Measurements from ENCODE around the gene QPCTL. TPM values are rescaled to one million over a fixed set of nuclear protein-coding genes. Genes with fewer than 3 reads are reported as not detected.
A peak's percentile ranks its signal among the peaks of the same experiment; 100 is the strongest.

Gene QPCTL
- total and polyA plus RNA-seq, 2 of the 13 experiments (the other 11 are each of a cell fraction or from before 2014, with no cell fraction given), result 16.0 to 19.1 TPM

DNA sequence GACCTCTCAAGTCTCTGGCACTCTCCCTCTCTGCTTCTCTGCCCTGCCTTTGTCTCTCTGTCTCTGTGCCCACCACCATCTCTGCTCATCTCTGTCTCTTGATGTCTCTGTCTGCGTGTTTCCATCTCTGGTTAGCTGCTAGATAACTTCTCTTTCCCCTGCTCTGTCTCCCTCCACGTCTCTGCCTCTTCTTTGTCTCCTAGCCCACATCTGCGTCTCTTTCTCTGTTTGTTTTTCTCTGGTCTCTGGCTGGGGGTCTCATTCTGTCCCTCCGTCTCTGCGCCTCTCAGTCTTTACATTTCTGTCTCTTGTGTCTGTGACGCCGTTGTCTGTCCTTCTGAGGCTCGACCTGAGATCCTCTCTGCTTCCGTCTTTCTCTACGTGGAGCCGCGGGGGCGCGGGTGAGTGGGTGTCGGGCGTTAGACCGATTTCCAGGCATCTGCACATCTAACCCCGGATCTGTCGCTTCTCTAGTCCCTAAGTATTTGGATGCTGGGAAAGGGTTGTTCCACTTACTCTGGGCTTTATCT lies 24.1 kb upstream of the QPCTL start (continued):
- TF ChIP-seq SALL2 (CRISPR knock-in tag; IDR thresholded peaks at IDR 0.05), result 0 out of 2 replicates have a peak, but pooled peaks have one; percentile 14

- Histone ChIP-seq H3K4me1 (ENCODE audit: insufficient read depth, low read length) (peaks cover 35% of the 10 kb centered on the region), H3K4me3 (replicated peaks in 1 of 3; ENCODE audit: insufficient read depth in 1 of 3, low read depth in 2 of 3, low read length in 3 of 3) (peak overlapping the region in 1 of 3 experiments; percentile 20; a peak in 2 of 6 replicates), H3K79me2 (ENCODE audit: insufficient read depth, low read length) (no peaks in the 10 kb centered on the region), H2AFZ (ENCODE audit: low read length) (no peak overlapping the region), H3K27me3 (ENCODE audit: control insufficient read depth in 1 of 2, insufficient read depth in 2 of 2, low read length in 2 of 2) (peaks cover 2 to 3% of the 10 kb centered on the region in 2 experiments; a peak in 1 of 5 replicates), H4K20me1 (ENCODE audit: insufficient read depth, low read length) (no peaks in the 10 kb centered on the region), H3K36me3 (replicated peaks in 1 of 2; ENCODE audit: control insufficient read depth in 1 of 2, insufficient read depth in 2 of 2, low read length in 2 of 2) (no peaks in the 10 kb centered on the region), H3K9ac (ENCODE audit: insufficient read depth, low read depth, low read length) (no peak overlapping the region), H3K27ac (ENCODE audit: extremely low read length, insufficient read depth, low read length) (no peak overlapping the region), H3K4me2 (ENCODE audit: low read depth, low read length) (peak overlapping the region; percentile 39), H3K9me3 (ENCODE audit: low read length) (no peaks in the 10 kb centered on the region)
- no TSS peak for BruUV-seq (replicated peaks)
- ChIA-PET CTCF (ENCODE audit: low intra/inter-chr PET ratio, low total read pairs) (no interaction called here), POLR2A (interaction anchor here (0.8 to 1.8 kb wide), 5 partner anchors 21 to 98 kb away, joined by 3 to 11 read pairs (median 6); partner anchors contain the start of genes EML2, OPA3, QPCTL and SIX5)
- ATAC-seq, result peak; percentile 36
- 44% methylated on average over 25 of the region's 42 CpGs for WGBS (ENCODE audit: low lambda C conversion rate)
- intact Hi-C loops (cut with micrococcal nuclease; ENCODE audit: unreplicated experiment), result no loop called here
- in situ Hi-C loops (cut with HindIII; ENCODE audit: extremely low pct_ligation_motif_present, low pct_unique_long_range_greater_than_20kb), result no loop called here
- peak; percentile 55 for DNase-seq (ENCODE audit: low spot score)
- FAIRE-seq, result no peak
- TF ChIP-seq PCBP1 (IDR thresholded peaks at IDR 0.05; ENCODE audit: borderline replicate concordance, low read depth, low read length), result no peak
- TF ChIP-seq ZNF180 (CRISPR knock-in tag; IDR thresholded peaks at IDR 0.05; ENCODE audit: borderline replicate concordance, low read depth), result no peak
- no peak for TF ChIP-seq POGZ (CRISPR knock-in tag; IDR thresholded peaks at IDR 0.05)
- no peak for TF ChIP-seq ZNF441 (CRISPR knock-in tag; IDR thresholded peaks at IDR 0.05; ENCODE audit: borderline replicate concordance)
- TF ChIP-seq GABPA (IDR thresholded peaks at IDR 0.05; ENCODE audit: low read depth, low read length), result no peak
- TF ChIP-seq GABPA (CRISPR knock-in tag; IDR thresholded peaks at IDR 0.05; ENCODE audit: low read depth), result 0 out of 2 replicates have a peak, but pooled peaks have one; percentile 29
- TF ChIP-seq CCAR2 (optimal IDR thresholded peaks at IDR 0.05; ENCODE audit: low read depth, low read length), result no peak
- no peak for TF ChIP-seq ZNF644 (CRISPR knock-in tag; IDR thresholded peaks at IDR 0.05; ENCODE audit: low read depth)
- TF ChIP-seq TBP (CRISPR knock-in tag; IDR thresholded peaks at IDR 0.05), result no peak
- TF ChIP-seq ZBTB7B (CRISPR knock-in tag; IDR thresholded peaks at IDR 0.05), result no peak
- no peak for TF ChIP-seq ZNF737 (CRISPR knock-in tag; IDR thresholded peaks at IDR 0.05; ENCODE audit: borderline replicate concordance)
- TF ChIP-seq ZBTB33 (CRISPR knock-in tag; IDR thresholded peaks at IDR 0.05), result 0 out of 2 replicates have a peak, but pooled peaks have one; percentile 34
- 0 out of 2 replicates have a peak, but pooled peaks have one; percentile 15 for TF ChIP-seq HOXA3 (CRISPR knock-in tag; IDR thresholded peaks at IDR 0.05)
- TF ChIP-seq DPF2 (CRISPR knock-in tag; IDR thresholded peaks at IDR 0.05; ENCODE audit: borderline replicate concordance, low read depth), result no peak
- TF ChIP-seq KAT2B (IDR thresholded peaks at IDR 0.05; ENCODE audit: borderline replicate concordance, low read depth, low read length), result no peak
- TF ChIP-seq, protein P1, sequence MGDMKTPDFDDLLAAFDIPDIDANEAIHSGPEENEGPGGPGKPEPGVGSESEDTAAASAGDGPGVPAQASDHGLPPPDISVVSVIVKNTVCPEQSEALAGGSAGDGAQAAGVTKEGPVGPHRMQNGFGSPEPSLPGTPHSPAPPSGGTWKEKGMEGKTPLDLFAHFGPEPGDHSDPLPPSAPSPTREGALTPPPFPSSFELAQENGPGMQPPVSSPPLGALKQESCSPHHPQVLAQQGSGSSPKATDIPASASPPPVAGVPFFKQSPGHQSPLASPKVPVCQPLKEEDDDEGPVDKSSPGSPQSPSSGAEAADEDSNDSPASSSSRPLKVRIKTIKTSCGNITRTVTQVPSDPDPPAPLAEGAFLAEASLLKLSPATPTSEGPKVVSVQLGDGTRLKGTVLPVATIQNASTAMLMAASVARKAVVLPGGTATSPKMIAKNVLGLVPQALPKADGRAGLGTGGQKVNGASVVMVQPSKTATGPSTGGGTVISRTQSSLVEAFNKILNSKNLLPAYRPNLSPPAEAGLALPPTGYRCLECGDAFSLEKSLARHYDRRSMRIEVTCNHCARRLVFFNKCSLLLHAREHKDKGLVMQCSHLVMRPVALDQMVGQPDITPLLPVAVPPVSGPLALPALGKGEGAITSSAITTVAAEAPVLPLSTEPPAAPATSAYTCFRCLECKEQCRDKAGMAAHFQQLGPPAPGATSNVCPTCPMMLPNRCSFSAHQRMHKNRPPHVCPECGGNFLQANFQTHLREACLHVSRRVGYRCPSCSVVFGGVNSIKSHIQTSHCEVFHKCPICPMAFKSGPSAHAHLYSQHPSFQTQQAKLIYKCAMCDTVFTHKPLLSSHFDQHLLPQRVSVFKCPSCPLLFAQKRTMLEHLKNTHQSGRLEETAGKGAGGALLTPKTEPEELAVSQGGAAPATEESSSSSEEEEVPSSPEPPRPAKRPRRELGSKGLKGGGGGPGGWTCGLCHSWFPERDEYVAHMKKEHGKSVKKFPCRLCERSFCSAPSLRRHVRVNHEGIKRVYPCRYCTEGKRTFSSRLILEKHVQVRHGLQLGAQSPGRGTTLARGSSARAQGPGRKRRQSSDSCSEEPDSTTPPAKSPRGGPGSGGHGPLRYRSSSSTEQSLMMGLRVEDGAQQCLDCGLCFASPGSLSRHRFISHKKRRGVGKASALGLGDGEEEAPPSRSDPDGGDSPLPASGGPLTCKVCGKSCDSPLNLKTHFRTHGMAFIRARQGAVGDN (CRISPR knock-in tag; IDR thresholded peaks at IDR 0.05), result peak; percentile 34
Observed at GRCh38 chr19:45670670-45671453, 21.6 kb upstream of the QPCTL start.
